Measurements from ENCODE around the gene DENND5A.

Gene DENND5A

DNA sequence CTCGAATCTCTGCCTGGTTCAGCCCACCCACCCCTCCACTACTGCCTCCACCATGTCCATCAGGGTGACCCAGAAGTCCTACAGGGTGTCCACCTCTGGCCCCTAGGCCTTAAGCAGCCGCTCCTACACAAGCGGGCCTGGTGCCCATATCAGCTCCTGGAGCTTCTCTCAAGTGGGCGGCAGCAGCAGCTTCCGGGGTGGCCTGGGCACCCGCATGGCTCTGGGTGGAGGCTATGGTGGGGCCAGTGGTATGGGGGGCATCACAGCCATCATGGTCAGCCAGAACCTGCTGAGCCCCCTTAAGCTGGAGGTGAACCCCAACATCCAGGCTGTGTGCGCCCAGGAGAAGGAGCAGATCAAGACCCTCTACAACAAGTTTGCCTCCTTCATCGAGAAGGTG, 170.7 kb downstream of the DENND5A start:
- TF ChIP-seq, protein P1, sequence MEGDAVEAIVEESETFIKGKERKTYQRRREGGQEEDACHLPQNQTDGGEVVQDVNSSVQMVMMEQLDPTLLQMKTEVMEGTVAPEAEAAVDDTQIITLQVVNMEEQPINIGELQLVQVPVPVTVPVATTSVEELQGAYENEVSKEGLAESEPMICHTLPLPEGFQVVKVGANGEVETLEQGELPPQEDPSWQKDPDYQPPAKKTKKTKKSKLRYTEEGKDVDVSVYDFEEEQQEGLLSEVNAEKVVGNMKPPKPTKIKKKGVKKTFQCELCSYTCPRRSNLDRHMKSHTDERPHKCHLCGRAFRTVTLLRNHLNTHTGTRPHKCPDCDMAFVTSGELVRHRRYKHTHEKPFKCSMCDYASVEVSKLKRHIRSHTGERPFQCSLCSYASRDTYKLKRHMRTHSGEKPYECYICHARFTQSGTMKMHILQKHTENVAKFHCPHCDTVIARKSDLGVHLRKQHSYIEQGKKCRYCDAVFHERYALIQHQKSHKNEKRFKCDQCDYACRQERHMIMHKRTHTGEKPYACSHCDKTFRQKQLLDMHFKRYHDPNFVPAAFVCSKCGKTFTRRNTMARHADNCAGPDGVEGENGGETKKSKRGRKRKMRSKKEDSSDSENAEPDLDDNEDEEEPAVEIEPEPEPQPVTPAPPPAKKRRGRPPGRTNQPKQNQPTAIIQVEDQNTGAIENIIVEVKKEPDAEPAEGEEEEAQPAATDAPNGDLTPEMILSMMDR (IDR thresholded peaks at IDR 0.05; ENCODE audit: low read depth, low read length, missing control alignments), result no peak
- H3K4me3 ChIP-seq (ENCODE audit: low read depth, low read length), result no peak overlapping the region
- H3K27ac ChIP-seq, result no peak overlapping the region
- H3K36me3 ChIP-seq (replicated peaks), result no peaks in the 10 kb centered on the region
- in situ Hi-C loops (cut with HindIII; ENCODE audit: low pct_ligation_motif_present, low sequenced_read_pairs), result no loop called here
- H3K27me3 ChIP-seq (replicated peaks), result no peaks in the 10 kb centered on the region
- no peak for DNase-seq

DNA sequence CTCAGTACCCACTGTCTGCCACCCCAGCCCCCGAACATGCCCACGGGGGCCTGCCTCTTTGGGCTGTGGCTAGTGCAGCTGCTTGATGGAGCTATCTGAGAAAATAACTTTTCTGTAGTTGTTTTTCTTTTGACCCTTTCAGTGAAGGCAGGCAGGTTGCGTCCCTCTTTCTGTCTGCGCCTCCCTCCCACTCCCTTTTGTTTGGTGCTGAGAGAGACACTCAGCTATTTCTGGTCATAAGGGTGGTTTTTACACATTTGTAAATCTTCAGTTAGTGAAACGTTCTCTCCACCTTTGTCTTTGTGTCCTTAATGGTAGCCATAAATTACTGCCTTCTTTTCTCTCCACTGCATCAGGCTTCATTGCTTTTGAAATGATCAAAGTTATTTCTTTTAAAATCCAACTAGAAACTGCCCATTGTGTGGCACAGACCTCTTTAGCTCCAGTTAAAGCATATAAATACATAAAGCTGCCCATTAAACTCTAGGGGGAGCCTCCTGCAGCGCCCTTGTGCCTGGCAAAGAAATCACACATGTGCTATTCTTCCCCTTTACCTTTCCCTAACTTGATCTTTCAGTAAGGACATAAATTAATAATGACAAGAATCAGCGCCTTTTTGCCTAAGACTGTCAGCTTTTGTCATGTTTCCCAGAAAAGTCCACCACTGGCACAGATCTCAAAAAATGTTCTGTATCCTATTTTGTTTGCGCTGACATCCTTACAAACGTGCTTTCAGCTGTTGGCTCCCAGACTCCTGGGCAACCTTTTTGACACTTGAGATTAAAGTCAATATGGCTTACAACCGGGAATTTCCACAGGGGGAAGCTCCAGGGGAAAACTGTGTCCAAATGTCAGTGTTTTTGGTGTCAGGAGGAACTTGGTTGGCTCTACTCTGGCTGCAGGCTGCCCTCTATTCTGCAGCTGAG, 172.0 kb downstream of the DENND5A start:
- TF ChIP-seq, protein P1 (IDR thresholded peaks at IDR 0.05; ENCODE audit: low read depth, low read length, missing control alignments), result peak; percentile 58

DNA sequence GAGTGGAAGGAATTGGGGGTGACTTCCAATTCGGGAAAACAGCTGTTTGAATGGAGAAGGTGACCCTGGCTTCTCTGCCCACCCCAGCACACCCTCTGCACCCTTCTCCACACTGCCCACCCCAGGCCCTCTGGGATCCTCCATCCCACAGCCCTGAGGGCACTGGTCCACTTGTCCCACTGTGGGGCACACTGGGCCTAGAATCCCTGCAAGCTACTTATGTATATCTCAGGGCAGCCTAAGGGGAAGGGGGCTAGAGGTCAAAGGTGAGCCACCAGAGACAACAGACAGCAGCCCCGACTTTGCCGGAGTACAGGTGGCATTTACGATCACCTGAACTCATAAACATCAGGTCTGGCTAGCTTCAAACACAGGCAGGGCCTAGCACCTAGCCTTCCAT, 173.1 kb downstream of the DENND5A start:
- TF ChIP-seq, protein P1 (IDR thresholded peaks at IDR 0.05; ENCODE audit: low read depth, low read length, missing control alignments), result no peak
- no peak for DNase-seq
- Histone ChIP-seq H3K27me3 (replicated peaks) (no peaks in the 10 kb centered on the region), H3K36me3 (replicated peaks) (no peaks in the 10 kb centered on the region), H3K4me3 (ENCODE audit: low read depth, low read length) (peak overlapping the region; percentile 24), H3K27ac (no peak overlapping the region)
- in situ Hi-C loops (cut with HindIII; ENCODE audit: low pct_ligation_motif_present, low sequenced_read_pairs), result no loop called here

More for the DNA sequence above, 172.0 kb downstream of the DENND5A start:
- Histone ChIP-seq H3K27me3 (replicated peaks) (no peaks in the 10 kb centered on the region), H3K27ac (no peak overlapping the region), H3K36me3 (replicated peaks) (no peaks in the 10 kb centered on the region), H3K4me3 (ENCODE audit: low read depth, low read length) (no peak overlapping the region)
- DNase-seq, result no peak
- in situ Hi-C loops (cut with HindIII; ENCODE audit: low pct_ligation_motif_present, low sequenced_read_pairs), result no loop called here

DNA sequence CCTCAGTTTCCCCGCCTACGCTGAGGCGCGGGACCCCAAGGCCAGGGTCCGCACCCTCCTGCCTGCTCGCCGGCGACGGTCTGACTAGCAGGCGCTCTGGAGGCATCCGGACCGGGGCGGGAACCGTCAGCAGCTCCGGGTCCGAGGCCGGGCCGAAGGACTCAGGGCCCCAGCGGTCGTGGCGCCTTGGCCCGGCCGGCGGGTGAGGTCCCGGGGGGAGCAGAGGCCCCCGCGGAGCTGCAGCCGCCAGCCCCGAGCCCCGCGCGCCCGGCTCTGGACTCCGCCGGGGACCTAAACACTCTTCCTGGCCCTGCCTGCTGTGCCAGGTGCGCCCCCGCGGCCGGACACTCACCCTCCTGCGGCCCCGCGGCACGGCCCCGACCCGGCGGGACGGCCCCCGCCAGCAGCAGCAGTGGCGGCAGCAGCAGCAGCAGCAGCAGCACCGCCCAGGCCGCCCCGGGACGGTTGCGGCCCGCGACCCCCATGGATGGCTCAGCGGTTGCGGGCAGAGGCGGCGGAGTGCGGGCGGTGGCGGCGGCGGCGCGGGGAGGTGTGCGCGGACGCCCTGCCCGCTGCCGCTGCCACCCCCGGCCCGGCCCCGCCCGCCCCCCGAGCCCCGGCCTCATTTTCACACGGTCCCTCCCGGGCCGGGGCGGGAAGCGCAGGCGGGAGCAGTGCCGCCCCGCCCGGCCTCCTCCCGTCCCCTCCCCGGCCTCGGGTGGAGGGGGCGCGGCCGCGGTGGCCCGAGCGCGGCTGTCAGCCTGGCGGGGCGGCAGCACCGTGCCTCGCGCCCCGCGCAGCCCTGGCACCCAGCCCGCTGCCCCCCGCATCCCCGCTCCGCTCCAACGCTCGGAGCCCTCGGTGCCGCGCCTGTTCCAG, 173.9 kb downstream of the DENND5A start, which contains the start of gene SCUBE2:
Gene SCUBE2, minus strand, starts transcription at position 556 of the 879 bp plus-strand sequence. Its CDS starts 71 bp downstream, at position 485.
- no peak for DNase-seq
- Histone ChIP-seq H3K27me3 (replicated peaks) (no peaks in the 10 kb centered on the region), H3K36me3 (replicated peaks) (no peaks in the 10 kb centered on the region), H3K4me3 (ENCODE audit: low read depth, low read length) (peak within 1 kb of the TSS; percentile 50), H3K27ac (no peak within 1 kb of the TSS)
- in situ Hi-C loops (cut with HindIII; ENCODE audit: low pct_ligation_motif_present, low sequenced_read_pairs), result no loop called here
- TF ChIP-seq, protein P1 (IDR thresholded peaks at IDR 0.05; ENCODE audit: low read depth, low read length, missing control alignments), result no peak

DNA sequence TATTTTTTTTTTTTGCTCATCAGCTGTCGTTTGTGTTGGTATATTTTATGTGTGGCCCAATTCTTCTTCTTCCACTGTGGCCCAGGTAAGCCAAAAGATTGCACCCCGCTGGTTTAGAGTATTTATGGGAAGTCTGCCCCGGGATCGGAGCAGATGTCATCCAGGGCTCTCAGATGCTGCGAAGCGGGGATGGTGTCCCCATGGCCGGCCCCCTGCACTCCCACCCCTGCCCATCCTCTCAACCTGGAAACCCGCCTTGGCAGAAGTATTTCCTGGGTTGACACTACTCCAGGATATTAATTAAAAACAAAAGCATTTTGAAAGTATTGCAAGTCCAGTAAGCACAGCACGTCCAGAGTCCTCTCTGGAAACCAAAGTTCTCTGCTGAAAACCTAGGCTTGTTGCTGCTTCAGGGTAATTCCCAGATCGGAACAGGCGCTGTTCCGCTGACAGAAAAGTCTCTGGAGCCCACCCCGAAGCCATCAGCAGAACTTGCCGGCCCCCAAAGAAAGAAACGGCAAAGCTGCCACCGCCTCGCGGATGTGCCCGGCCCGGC, 174.6 kb downstream of the DENND5A start:
- Histone ChIP-seq H3K27me3 (replicated peaks) (no peaks in the 10 kb centered on the region), H3K27ac (no peak overlapping the region), H3K36me3 (replicated peaks) (no peaks in the 10 kb centered on the region), H3K4me3 (ENCODE audit: low read depth, low read length) (peak overlapping the region; percentile 50)
- in situ Hi-C loops (cut with HindIII; ENCODE audit: low pct_ligation_motif_present, low sequenced_read_pairs), result no loop called here
- no peak for DNase-seq
- TF ChIP-seq, protein P1 (IDR thresholded peaks at IDR 0.05; ENCODE audit: low read depth, low read length, missing control alignments), result no peak

Measured in brain microvascular endothelial cell (primary cell).